Panc1 (cell line): ENCODE measurements around the gene SPRN. TPM values are rescaled to one million over a fixed set of nuclear protein-coding genes. Genes with fewer than 3 reads are reported as not detected.

Source experiments
- ATAC-seq: fragments of 200-7000 bp; cut with Tn5 transposase; 2 replicates; pipeline ENCODE4 v1.9.1; 2020; ENCODE audit warnings: mild to moderate bottlenecking, moderate library complexity
- BruUV-seq: library from RNA; stranded (reverse); fragments of 400-500 nt; replicated peaks from 2 replicates; lab custom pipeline; 2021; lab: Mats Ljungman, UMichigan
- CTCF ChIA-PET: fragments of 300-600 bp; sonication (Branson Sonifier 250); formaldehyde crosslinking; loops from one replicate; lab custom pipeline; 2022; ENCODE audit warnings: antibody characterized with exemption; lab: Charles Lee
- POLR2A ChIA-PET: fragments of 300-600 bp; sonication (Branson Sonifier 250); formaldehyde crosslinking; loops from one replicate; lab custom pipeline; 2022; ENCODE audit warnings: antibody characterized with exemption; lab: Charles Lee
- DNase-seq: peaks from one replicate; pipeline ENCODE4 v3.0.0-alpha.2; 2010; ENCODE audit warnings: low read depth, low spot score
- H3K27ac ChIP-seq: 2 replicates; pipeline ENCODE4 v1.5.1; 2011; ENCODE audit warnings: mild to moderate bottlenecking, low read length, inconsistent platforms
- H3K27me3 ChIP-seq: fragments of 200-500 bp; sonication (Bioruptor generic); 2 replicates; pipeline ENCODE4 v1.6.0; 2014; ENCODE audit warnings: low read length, inconsistent platforms; ENCODE audit not compliant: control insufficient read depth, insufficient read depth
- H3K36me3 ChIP-seq: fragments of 200-500 bp; sonication (Bioruptor generic); 2 replicates; pipeline ENCODE4 v1.5.1; 2014; ENCODE audit warnings: inconsistent platforms, mild to moderate bottlenecking, low read length, moderate library complexity; ENCODE audit not compliant: control insufficient read depth, insufficient read depth
- H3K4me1 ChIP-seq: 2 replicates; pipeline ENCODE4 v1.5.1; 2011; ENCODE audit warnings: inconsistent platforms, mild to moderate bottlenecking, low read length, moderate library complexity; ENCODE audit not compliant: control insufficient read depth, insufficient read depth
- H3K4me3 ChIP-seq, 2 experiments: 2 replicates each; pipeline ENCODE4 v1.5.1; 2011 to 2012; ENCODE audit warnings: low read depth in 2 of 2, low read length in 2 of 2, mild to moderate bottlenecking in 2 of 2, inconsistent platforms in 1 of 2, moderate library complexity in 1 of 2
- H3K9me3 ChIP-seq: fragments of 200-500 bp; sonication (Bioruptor generic); 2 replicates; pipeline ENCODE4 v1.5.1; 2014; ENCODE audit warnings: low read depth, mild to moderate bottlenecking, inconsistent platforms, low read length, moderate library complexity; ENCODE audit not compliant: control insufficient read depth, insufficient read depth
- POLR2AphosphoS5 ChIP-seq: IDR thresholded peaks from 2 replicates; pipeline ENCODE4 v1.6.1; 2012; ENCODE audit warnings: mild to moderate bottlenecking, low read depth, low read length, moderate library complexity
- REST ChIP-seq, 2 experiments: IDR thresholded peaks; 2 replicates each; pipeline ENCODE4 v1.6.1; 2011 to 2012; ENCODE audit warnings: low read depth in 2 of 2, control low read depth in 1 of 2, low read length in 1 of 2, mild to moderate bottlenecking in 1 of 2, moderate library complexity in 1 of 2; ENCODE audit not compliant: insufficient read depth in 1 of 2
- SIN3A ChIP-seq: IDR thresholded peaks from 2 replicates; pipeline ENCODE4 v1.6.1; 2012; ENCODE audit warnings: low read depth, mild to moderate bottlenecking, low read length, moderate library complexity, borderline replicate concordance; ENCODE audit not compliant: insufficient read depth
- TCF7L2 ChIP-seq: IDR thresholded peaks from 2 replicates; pipeline ENCODE4 v1.6.1; 2011; ENCODE audit warnings: mild to moderate bottlenecking, low read depth, low read length, inconsistent platforms
- in situ Hi-C: cut with HindIII; loops from 2 replicates; pipeline ENCODE4 v1.10.0; 2016; ENCODE audit warnings: low sequenced_read_pairs, low pct_unique_long_range_greater_than_20kb
- intact Hi-C: fragments of 100-400 bp; cut with micrococcal nuclease; formaldehyde crosslinking; loops from one replicate; pipeline ENCODE4 v1.10.0; 2022; ENCODE audit not compliant: unreplicated experiment
- total RNA-seq: library from RNA; stranded (reverse); gene quantifications from one replicate; pipeline ENCODE4 v1.2.1, GENCODE V29; 2021; ENCODE audit not compliant: unreplicated experiment
- TF ChIP-seq, protein P1 (sequence below): fragments of 450-650 bp; IDR thresholded peaks from 2 replicates; pipeline ENCODE4 v1.5.1; 2017; ENCODE audit warnings: mild to moderate bottlenecking

The SPRN gene
- total RNA-seq, 1 experiment from 2014 or later: 0.64 TPM

DNA sequence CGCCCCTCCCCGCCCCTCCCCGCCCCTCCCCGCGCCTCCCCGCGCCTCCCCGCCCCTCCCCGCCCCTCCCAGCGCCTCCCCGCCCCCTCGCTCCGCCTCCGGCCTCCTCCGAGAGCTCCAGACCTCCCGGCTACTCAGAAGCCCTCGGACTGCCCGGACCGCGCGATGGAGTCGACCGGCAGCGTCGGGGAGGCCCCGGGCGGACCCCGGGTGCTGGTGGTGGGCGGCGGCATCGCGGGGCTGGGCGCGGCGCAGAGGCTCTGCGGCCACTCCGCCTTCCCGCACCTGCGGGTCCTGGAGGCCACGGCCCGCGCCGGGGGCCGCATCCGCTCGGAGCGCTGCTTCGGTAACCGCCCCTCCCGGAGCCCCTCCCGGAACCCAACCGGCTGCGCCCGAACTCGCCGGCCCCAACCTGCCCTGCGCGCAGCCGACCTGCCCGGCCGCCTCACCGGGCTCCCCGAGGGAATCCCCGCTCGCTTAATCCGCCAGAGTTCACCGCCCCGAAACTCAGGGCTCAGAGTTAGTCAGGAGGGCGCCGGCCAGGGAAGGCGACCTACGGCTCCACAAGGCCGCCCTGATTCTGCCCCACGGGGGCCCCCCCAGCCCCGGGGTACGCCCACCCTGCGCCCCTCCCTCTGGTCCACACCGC, 45.1 kb downstream of the SPRN start, which contains the start of gene PAOX:
Gene PAOX, plus strand, starts transcription at position 111 of the 649 bp plus-strand sequence. Its CDS starts 55 bp downstream, at position 166.
- no peaks in the 10 kb centered on the region for H3K9me3 ChIP-seq
- peak; percentile 75 for ATAC-seq
- no peaks in the 10 kb centered on the region for H3K36me3 ChIP-seq
- CTCF ChIA-PET: no interaction called here
- H3K4me3 ChIP-seq: peak within 1 kb of the TSS; percentile 77 to 78
- peak within 1 kb of the TSS; percentile 69 for H3K27ac ChIP-seq
- POLR2A ChIA-PET: no interaction called here
- no TSS peak for BruUV-seq
- DNase-seq: no peak
- TF ChIP-seq TCF7L2: no peak
- TF ChIP-seq, protein P1, sequence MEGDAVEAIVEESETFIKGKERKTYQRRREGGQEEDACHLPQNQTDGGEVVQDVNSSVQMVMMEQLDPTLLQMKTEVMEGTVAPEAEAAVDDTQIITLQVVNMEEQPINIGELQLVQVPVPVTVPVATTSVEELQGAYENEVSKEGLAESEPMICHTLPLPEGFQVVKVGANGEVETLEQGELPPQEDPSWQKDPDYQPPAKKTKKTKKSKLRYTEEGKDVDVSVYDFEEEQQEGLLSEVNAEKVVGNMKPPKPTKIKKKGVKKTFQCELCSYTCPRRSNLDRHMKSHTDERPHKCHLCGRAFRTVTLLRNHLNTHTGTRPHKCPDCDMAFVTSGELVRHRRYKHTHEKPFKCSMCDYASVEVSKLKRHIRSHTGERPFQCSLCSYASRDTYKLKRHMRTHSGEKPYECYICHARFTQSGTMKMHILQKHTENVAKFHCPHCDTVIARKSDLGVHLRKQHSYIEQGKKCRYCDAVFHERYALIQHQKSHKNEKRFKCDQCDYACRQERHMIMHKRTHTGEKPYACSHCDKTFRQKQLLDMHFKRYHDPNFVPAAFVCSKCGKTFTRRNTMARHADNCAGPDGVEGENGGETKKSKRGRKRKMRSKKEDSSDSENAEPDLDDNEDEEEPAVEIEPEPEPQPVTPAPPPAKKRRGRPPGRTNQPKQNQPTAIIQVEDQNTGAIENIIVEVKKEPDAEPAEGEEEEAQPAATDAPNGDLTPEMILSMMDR: no peak
- 0 out of 2 replicates have a peak, but pooled peaks have one; percentile 37 for TF ChIP-seq POLR2AphosphoS5
- H3K27me3 ChIP-seq: no peaks in the 10 kb centered on the region
- intact Hi-C loops: no loop called here
- in situ Hi-C loops: no loop called here
- H3K4me1 ChIP-seq: 0 out of 2 replicates have a peak, but pooled peaks cover 3% of the 10 kb centered on the region

DNA sequence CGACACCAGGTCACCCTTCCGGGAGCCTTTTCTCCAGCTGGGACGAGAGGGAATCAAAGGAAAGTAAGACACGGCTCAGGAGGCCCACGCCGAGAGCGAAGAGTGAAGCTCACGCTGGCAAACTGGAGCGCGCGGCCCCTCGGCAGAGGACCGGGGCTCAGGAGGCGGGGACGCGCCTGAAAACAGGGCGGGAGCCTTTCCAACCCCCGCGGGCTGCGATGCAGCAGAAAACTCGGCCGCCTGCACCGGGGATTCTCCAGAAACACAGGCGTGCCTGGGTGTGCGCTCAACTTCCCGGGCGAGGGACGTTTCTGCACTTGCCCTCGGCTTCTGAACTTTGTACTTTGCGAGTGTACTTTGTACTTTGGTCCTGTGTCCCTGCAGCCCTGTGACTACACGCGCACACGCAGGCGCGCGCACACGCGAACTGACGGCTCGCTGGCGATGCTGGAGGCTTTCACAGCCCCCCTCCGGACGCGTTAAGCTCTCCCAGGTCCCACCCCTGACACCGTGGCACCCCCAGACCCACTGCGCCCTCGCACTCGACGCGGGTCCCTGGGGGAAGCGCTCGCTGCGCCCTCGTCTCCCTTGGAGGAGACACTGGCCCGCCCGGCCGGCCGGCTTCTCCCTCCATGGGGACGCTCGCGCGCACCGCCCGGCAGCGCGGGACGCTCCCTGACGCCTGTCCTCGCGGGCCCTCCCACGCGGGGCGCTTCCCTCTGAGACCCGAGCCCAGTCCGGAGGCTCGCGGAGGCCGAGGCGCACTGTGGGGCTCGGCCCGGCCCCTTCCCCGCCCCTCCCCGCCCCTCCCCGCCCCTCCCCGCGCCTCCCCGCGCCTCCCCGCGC, 46.0 kb downstream of the SPRN start:
- H3K27ac ChIP-seq: peak overlapping the region; percentile 17; the same call in 1 of the 2 replicates
- H3K9me3 ChIP-seq: no peaks in the 10 kb centered on the region
- intact Hi-C loops (no loop called here), in situ Hi-C loops (no loop called here)
- TF ChIP-seq, protein P1: no peak
- TF ChIP-seq POLR2AphosphoS5 (no peak), SIN3A (peak; percentile 56; the same call in 1 of the 2 replicates)
- DNase-seq (no peak), ATAC-seq (peak; percentile 70)
- H3K4me3 ChIP-seq: peak overlapping the region; percentile 77 to 78
- H3K4me1 ChIP-seq: peaks cover 8% of the 10 kb centered on the region
- ChIA-PET CTCF (no interaction called here), POLR2A (no interaction called here)
- no peaks in the 10 kb centered on the region for H3K36me3 ChIP-seq
- no peaks in the 10 kb centered on the region for H3K27me3 ChIP-seq
- BruUV-seq: no TSS peak

- no peaks in the 10 kb centered on the region for H3K27me3 ChIP-seq
- intact Hi-C loops (no loop called here), in situ Hi-C loops (no loop called here)
- ATAC-seq: peak; percentile 0; the same call in 1 of the 2 replicates
- TF ChIP-seq, protein P1: no peak
- TF ChIP-seq POLR2AphosphoS5 (no peak), SIN3A (no peak), TCF7L2 (no peak), REST (IDR thresholded peaks at IDR 0.05; ENCODE audit: insufficient read depth in 1 of 2, low read depth in 2 of 2, low read length in 1 of 2) (no peak)
- H3K27ac ChIP-seq: peak overlapping the region; percentile 17; the same call in 1 of the 2 replicates
- DNase-seq: no peak
- H3K4me3 ChIP-seq: peak overlapping the region; percentile 77 to 78
- no TSS peak for BruUV-seq
- ChIA-PET POLR2A (no interaction called here), CTCF (no interaction called here)
- H3K9me3 ChIP-seq: no peaks in the 10 kb centered on the region
- no peaks in the 10 kb centered on the region for H3K36me3 ChIP-seq
- peaks cover 8% of the 10 kb centered on the region for H3K4me1 ChIP-seq
Measured at GRCh38 chr10:133377818-133378250, 46.6 kb downstream of the SPRN start.
